ENCODE measurements around the gene RHBDF2.

DNA sequence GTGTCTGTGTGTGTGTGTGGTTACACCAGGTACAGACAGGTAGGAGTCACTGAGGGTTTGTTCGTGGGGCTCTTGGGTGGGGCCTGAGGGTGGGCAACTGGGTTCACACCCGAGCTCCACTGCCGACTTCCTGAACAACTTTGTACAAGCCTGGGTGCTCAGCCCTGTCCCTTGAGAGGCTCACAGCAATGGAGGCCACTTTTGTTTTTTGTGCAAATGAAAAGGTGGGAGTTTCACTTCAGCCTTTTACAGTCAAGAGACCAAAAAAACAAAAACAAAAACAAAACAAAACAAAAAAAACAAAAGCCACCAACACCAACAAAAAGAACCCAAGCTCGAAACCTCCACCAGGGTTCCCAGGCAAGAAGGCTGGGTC is 2.4 kb downstream of the RHBDF2 start:
- TF ChIP-seq, protein P1, sequence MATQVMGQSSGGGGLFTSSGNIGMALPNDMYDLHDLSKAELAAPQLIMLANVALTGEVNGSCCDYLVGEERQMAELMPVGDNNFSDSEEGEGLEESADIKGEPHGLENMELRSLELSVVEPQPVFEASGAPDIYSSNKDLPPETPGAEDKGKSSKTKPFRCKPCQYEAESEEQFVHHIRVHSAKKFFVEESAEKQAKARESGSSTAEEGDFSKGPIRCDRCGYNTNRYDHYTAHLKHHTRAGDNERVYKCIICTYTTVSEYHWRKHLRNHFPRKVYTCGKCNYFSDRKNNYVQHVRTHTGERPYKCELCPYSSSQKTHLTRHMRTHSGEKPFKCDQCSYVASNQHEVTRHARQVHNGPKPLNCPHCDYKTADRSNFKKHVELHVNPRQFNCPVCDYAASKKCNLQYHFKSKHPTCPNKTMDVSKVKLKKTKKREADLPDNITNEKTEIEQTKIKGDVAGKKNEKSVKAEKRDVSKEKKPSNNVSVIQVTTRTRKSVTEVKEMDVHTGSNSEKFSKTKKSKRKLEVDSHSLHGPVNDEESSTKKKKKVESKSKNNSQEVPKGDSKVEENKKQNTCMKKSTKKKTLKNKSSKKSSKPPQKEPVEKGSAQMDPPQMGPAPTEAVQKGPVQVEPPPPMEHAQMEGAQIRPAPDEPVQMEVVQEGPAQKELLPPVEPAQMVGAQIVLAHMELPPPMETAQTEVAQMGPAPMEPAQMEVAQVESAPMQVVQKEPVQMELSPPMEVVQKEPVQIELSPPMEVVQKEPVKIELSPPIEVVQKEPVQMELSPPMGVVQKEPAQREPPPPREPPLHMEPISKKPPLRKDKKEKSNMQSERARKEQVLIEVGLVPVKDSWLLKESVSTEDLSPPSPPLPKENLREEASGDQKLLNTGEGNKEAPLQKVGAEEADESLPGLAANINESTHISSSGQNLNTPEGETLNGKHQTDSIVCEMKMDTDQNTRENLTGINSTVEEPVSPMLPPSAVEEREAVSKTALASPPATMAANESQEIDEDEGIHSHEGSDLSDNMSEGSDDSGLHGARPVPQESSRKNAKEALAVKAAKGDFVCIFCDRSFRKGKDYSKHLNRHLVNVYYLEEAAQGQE (IDR thresholded peaks at IDR 0.05; ENCODE audit: insufficient read depth in 1 of 2, low read depth in 2 of 2, low read length in 2 of 2): no peak
- no peak for TF ChIP-seq POLR2AphosphoS5 (IDR thresholded peaks at IDR 0.05; ENCODE audit: low read depth, low read length)
- no peak for TF ChIP-seq TAF1 (IDR thresholded peaks at IDR 0.05; ENCODE audit: borderline replicate concordance, insufficient read depth, low read length)
- TF ChIP-seq SIN3A (IDR thresholded peaks at IDR 0.05; ENCODE audit: borderline replicate concordance, insufficient read depth, low read length): no peak
- no peak for TF ChIP-seq FOXP2 (optimal IDR thresholded peaks at IDR 0.05; ENCODE audit: borderline replicate concordance, extremely low read depth, extremely low read length, insufficient read depth)
